Activated CD8-positive, alpha-beta memory T cell treated with anti-CD3 and anti-CD28 coated beads, Interleukin-2, amount 50 U/mL, for 1 hour (primary cell): ENCODE measurements around the gene POGZ.

Source experiments
- DNase-seq: peaks from one replicate; pipeline ENCODE4 v3.0.0-alpha.2; 2020; ENCODE audit errors: extremely low read depth

POGZ gene

DNA sequence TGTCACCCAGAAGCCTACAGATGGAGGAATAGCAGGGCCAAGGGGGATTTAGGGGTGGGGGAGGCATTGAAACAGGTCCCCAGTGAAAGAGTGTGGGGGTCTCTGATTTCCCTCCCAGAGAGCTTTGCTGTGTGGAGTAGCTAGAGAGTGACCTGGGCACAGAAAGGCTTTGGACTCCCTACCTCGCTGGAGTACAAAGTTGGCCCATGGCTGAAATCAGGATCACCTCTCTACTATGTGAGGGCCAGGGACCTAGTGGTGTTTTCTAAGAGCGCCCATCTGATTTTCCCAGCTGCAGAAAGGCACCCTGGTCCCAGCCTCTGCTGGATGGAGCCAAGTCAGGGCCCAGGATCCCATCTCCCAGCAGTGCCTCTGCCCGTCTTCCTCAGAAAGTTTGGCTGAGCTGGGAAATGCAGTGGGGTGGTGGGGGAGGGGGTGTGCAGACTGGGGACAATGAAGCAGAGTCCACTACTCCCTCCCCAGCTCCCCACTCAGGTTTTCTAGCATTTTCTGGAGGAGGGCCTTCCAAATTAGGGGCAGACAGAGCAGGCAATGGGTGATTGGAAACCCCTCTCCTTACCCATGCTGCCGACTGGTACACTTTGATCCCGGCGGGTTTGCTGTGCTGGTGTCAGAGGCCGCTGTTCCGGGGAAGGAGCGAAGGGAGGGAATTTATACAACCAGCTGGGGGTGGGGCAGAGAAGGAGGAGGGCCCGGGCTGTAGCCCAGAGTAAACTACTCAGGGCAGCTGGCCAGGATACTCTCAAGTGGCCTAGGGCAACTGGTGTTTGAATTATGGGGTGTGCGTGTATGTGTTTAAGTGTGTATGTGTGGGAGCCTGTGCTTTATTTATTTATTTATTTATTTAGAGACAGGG, 87.0 kb downstream of the POGZ start, which contains the start of gene SELENBP1:
TSS of gene SELENBP1 (minus strand) at position 648 of the 877 bp plus-strand sequence. CDS start at position 584, 64 bp downstream.
- DNase-seq: no peak

DNA sequence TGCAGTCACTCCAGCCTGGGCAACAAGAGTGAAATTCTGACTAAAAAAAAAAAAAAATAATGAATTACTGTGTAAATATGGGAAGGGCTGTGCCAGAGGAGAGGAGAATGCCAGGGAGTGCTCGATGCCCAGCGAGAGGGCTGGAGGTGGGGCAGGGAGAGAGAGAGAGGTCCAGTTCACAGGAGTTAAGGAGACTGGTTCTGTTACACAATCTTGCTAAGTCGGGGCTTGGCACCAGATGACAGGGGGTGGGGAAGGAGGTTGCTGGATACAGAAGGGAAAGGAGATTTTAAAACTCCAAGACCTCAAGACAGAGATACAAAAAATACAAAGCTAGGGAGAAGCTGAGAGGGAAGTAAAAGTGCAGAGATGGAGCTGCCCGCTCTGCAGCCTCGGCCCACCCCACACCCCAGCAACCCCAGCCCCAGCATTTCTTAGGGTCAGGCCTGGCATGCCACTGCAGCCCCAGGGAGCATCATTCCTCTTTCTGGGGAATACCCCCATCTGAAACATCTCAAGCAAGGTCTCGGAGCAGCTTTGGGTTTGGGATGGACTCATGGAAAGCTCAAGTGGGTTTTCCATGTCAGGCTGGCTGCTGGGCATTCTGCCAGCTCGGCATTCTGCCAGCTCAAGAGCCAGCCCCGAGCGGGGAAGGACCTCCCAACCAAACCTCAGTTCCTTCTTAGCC, 87.8 kb downstream of the POGZ start:
- no peak for DNase-seq

GRCh38 chr1:151370211-151370911, 88.9 kb downstream of the POGZ start:
- no peak for DNase-seq

GRCh38 chr1:151369621-151370048, 89.7 kb downstream of the POGZ start:
- DNase-seq: no peak

- no peak for DNase-seq
Observed at GRCh38 chr1:151369302-151369610, 90.0 kb downstream of the POGZ start.

DNA sequence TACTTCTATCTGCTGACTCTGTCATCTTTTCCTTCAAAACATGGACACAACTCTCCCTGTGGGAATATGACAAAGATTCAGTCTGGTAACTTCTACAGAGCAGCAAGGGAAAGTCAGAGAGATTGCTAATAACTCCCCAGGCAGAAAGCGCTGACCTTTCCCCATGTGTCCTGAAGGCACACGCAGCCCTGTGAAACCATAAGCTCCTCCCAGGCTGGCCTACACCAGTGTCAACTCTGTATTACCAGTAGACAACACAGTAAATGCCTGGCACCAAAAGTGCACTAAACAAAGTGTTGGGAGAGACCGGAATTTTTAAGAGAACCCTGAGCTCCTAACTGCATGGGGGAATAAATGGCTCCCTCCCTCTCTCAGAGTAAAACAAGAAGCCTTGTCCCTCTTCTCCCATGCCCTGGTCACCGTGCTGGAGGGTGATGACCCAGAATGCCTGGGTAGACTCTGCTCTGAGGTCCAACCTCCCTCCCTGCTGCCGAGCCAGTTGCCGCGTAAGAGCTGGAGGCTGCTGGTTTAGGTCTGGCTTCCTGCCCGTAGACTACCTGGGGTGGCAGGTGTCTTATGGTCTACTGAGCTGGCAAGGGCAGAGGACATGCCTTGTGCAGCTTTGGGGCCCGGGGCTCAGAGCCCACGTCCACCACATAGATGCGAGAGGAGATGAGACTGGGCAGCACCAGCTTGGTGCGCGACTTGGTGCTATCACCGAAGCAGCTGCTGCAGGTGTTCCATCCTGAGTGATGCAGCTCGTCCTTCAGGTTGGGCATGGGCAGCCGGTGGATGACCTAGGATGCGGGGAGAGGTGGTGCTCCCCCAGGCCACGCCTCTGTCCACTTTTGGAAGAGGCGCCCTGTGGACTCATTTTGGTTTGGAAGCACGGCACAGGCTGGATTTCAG, 90.6 kb downstream of the POGZ start:
- no peak for DNase-seq

- DNase-seq: no peak
Observed at GRCh38 chr1:151367658-151368392, 91.5 kb downstream of the POGZ start.

DNA sequence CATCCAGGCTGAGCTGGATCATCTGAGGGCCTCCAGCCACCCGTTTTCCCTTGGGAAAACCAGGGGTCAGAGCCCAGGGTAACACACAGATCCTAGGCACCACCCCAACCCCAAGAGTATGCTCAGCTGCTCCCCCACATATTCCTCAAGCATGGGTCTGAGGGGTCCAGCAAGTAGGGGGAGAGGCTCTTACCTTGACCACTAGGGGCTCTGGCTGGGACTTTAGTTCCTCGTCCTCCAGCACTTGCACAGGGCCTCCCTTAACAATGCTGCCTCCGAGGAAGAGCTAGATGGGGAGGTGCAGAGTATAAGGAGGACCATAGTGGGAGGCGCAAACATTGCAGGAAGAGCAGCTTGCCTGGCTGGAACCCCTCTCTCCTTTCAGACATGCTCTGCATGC, 94.3 kb downstream of the POGZ start:
- no peak for DNase-seq

DNA sequence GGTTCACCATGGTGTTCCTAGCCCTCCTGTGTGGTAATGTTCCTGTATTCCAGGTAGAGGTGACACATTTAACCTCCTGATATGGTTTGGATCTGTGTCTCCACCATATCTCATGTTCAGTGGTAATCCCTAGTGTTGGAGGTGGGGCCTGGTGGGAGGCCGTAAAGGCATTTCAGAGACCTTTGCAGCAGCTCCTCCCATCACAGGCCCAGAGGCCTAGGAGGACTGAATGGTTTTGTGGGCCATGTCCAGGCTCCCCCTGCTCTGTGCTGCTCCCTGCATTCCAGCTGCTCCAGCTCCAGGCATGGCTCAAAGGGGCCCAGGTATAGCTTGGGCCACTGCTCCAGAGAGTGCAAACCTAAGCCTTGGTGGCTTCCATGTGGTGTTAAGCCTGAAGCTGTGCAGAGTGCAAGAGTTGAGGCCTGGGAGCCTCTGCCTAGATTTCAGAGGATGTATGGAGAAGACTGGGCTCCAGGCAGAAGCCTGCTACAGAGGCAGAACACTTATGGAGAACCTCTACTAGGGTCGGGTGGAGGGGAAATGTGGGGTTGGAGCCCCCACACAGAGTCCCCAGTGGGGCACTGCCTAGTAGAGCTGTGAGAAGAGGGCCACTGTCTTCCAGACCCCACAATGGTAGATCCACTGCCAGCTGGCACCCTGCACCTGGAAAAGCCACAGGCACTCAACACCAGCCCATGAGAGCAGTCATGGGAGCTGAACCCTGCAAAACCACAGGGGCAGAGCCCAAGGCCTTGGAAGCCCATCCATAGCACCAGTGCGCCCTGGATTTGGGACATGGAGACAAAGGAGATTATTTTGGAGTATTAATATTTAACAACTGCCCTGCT, 96.8 kb downstream of the POGZ start:
- DNase-seq: no peak

DNA sequence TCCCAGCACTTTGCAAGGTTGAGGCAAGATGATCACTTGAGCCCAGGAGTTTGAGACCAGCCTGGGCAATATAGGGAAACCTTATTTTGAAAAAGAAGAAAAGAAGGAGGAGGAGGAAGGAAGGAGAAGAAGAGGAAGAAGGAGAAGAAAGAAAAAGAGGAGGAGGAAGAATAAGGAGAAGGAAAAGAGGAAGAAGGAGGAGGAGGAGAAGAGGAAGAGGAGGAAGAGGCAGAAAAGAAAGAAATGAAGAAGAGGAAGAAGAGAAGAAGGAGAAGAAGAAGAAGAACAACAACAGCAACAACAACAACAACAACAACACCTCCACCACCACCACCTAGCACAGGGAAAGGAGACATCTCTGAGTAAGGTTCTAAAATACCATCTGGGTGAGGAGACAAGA, 97.4 kb downstream of the POGZ start:
- DNase-seq: no peak

DNA sequence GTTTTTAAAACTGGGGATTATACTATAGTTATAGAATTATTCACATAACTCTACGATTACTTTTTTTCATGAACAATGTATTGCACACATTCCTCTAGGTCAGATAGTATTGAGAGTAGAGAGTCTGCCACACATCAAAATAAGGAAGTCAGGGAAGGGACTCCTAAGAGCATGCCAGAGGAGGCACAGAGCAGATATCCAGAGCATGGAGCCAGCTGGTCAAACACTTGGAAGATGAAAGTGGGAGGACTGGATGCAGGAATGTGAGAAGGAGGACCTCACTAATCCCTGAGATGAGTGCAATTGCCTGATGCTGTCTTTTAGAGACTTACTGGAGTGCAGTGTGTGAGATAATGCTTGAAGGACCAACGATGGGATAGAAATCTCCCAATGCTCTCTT, 102.6 kb downstream of the POGZ start:
- DNase-seq: no peak
